HCT116 (cell line): ENCODE data around the gene HSPA1A. TPM values are rescaled to one million over a fixed set of nuclear protein-coding genes. Genes with fewer than 3 reads are reported as not detected.

Experiments used
- ATAC-seq: fragments of 200-7000 bp; cut with Tn5 transposase; 2 replicates; pipeline ENCODE4 v1.9.1; 2020; ENCODE audit warnings: mild to moderate bottlenecking, moderate library complexity
- BruUV-seq: library from RNA; stranded (reverse); fragments of 400-500 nt; replicated peaks from 2 replicates; lab custom pipeline; 2021; lab: Mats Ljungman, UMichigan
- CTCF ChIA-PET: fragments of 300-600 bp; sonication (Branson Sonifier 250); formaldehyde crosslinking; loops from one replicate; lab custom pipeline; 2021; ENCODE audit warnings: antibody characterized with exemption; lab: Charles Lee
- POLR2A ChIA-PET: fragments of 300-600, 350-600 bp; sonication (Branson Sonifier 250); formaldehyde crosslinking; loops from one replicate; lab custom pipeline; 2021; ENCODE audit warnings: antibody characterized with exemption; lab: Charles Lee
- RAD21 ChIA-PET, 2 experiments: fragments of 300-600 bp; sonication (Branson Sonifier 250); formaldehyde crosslinking; loops; one replicate each; lab custom pipeline; 2023; ENCODE audit warnings: low total read pairs in 2 of 2; ENCODE audit not compliant: uncharacterized antibody in 2 of 2, unreplicated experiment in 2 of 2, low non-redundant PET in 1 of 2; lab: Charles Lee
- DNase-seq: peaks from one replicate; pipeline ENCODE4 v3.0.0-alpha.2; 2010; ENCODE audit warnings: low read depth, low spot score
- H2AFZ ChIP-seq: fragments of 200-600 bp; shearing (Covaris generic), sonication (generic); 2 replicates; pipeline ENCODE4 v1.6.1; 2017; ENCODE audit warnings: low read depth, mixed run types, mixed read lengths, antibody characterized with exemption, low read length; ENCODE audit not compliant: poor library complexity, severe bottlenecking
- H3K27ac ChIP-seq: 2 replicates; pipeline ENCODE4 v1.5.1; 2012; ENCODE audit warnings: low read depth, low read length
- H3K27me3 ChIP-seq: fragments of 200-600 bp; sonication (generic); 2 replicates; pipeline ENCODE4 v1.6.1; 2016; ENCODE audit warnings: mixed run types, low read length, mixed read lengths; ENCODE audit not compliant: insufficient read depth
- H3K36me3 ChIP-seq, 2 experiments: fragments of 200-500 bp in 1 of 2; fragments of 200-600 bp in 1 of 2; sonication (Bioruptor generic) in 1 of 2; sonication (generic) in 1 of 2; 2 replicates each; pipeline versions ENCODE4 v1.5.1 to v1.6.1; 2014 to 2016; ENCODE audit warnings: low read length in 2 of 2, inconsistent platforms in 1 of 2, mixed read lengths in 1 of 2, mixed run types in 1 of 2; ENCODE audit not compliant: insufficient read depth in 2 of 2, control insufficient read depth in 1 of 2
- H3K4me1 ChIP-seq, 2 experiments: fragments of 200-600 bp in 1 of 2; sonication (generic) in 1 of 2; 2 replicates each; pipeline versions ENCODE4 v1.5.1 to v1.6.1; 2012 to 2017; ENCODE audit warnings: low read length in 2 of 2, inconsistent platforms in 1 of 2, mild to moderate bottlenecking in 1 of 2, mixed read lengths in 1 of 2, mixed run types in 1 of 2, moderate library complexity in 1 of 2; ENCODE audit not compliant: insufficient read depth in 2 of 2, control insufficient read depth in 1 of 2
- H3K4me2 ChIP-seq: fragments of 200-600 bp; sonication (generic); 2 replicates; pipeline ENCODE4 v1.6.1; 2017; ENCODE audit warnings: mixed run types, low read length, mixed read lengths
- H3K4me3 ChIP-seq, 2 experiments: fragments of 200-600 bp in 1 of 2; sonication (generic) in 1 of 2; replicated peaks in 1 of 2; 2 replicates each; pipeline ENCODE4 v1.5.1; 2011 to 2016; ENCODE audit warnings: low read length in 2 of 2, control low read depth in 1 of 2, low read depth in 1 of 2, mild to moderate bottlenecking in 1 of 2, mixed read lengths in 1 of 2, mixed run types in 1 of 2
- H3K79me2 ChIP-seq: fragments of 200-600 bp; sonication (generic); 2 replicates; pipeline ENCODE4 v1.6.1; 2017; ENCODE audit warnings: mild to moderate bottlenecking, mixed run types, low read length, moderate library complexity, mixed read lengths; ENCODE audit not compliant: insufficient read depth
- H3K9ac ChIP-seq: fragments of 200-600 bp; sonication (generic); 2 replicates; pipeline ENCODE4 v1.6.1; 2016; ENCODE audit warnings: low read length, mixed read lengths
- H3K9me2 ChIP-seq: fragments of 200-600 bp; sonication (generic), shearing (Covaris generic); 2 replicates; pipeline ENCODE4 v1.6.1; 2017; ENCODE audit warnings: mixed run types, mild to moderate bottlenecking, moderate library complexity; ENCODE audit not compliant: insufficient read depth
- H3K9me3 ChIP-seq, 2 experiments: fragments of 200-500 bp in 1 of 2; fragments of 200-600 bp in 1 of 2; sonication (Bioruptor generic) in 1 of 2; sonication (generic) in 1 of 2; 2 replicates each; pipeline ENCODE4 v1.6.1; 2014 to 2017; ENCODE audit warnings: low read length in 2 of 2, mixed read lengths in 2 of 2, inconsistent platforms in 1 of 2, low read depth in 1 of 2, mild to moderate bottlenecking in 1 of 2, mixed run types in 1 of 2, moderate library complexity in 1 of 2; ENCODE audit not compliant: control insufficient read depth in 1 of 2, insufficient read depth in 1 of 2
- H4K20me1 ChIP-seq: fragments of 200-600 bp; sonication (generic), shearing (Covaris generic); 2 replicates; pipeline ENCODE4 v1.6.1; 2017; ENCODE audit warnings: mixed run types, mild to moderate bottlenecking, moderate library complexity; ENCODE audit not compliant: insufficient read depth
- CBX3 ChIP-seq: IDR thresholded peaks from 2 replicates; pipeline ENCODE4 v1.6.1; 2012; ENCODE audit warnings: low read depth
- ELF1 ChIP-seq: IDR thresholded peaks from 2 replicates; pipeline ENCODE4 v1.6.1; 2012; ENCODE audit warnings: low read depth, borderline replicate concordance
- EZH2phosphoT487 ChIP-seq: fragments of 200-600 bp; IDR thresholded peaks from 2 replicates; pipeline ENCODE4 v1.6.1; 2018; ENCODE audit warnings: antibody characterized with exemption, borderline replicate concordance
- JUND ChIP-seq: IDR thresholded peaks from 2 replicates; pipeline ENCODE4 v1.6.1; 2012
- POLR2A ChIP-seq: IDR thresholded peaks from 2 replicates; pipeline ENCODE4 v1.7.0; 2011; ENCODE audit warnings: borderline replicate concordance; ENCODE audit not compliant: insufficient read depth, insufficient read length; ENCODE audit errors: extremely low read depth
- POLR2AphosphoS5 ChIP-seq: IDR thresholded peaks from 2 replicates; pipeline ENCODE4 v1.6.1; 2011; ENCODE audit warnings: mild to moderate bottlenecking, low read depth, low read length, moderate library complexity
- SIN3A ChIP-seq: IDR thresholded peaks from 2 replicates; pipeline ENCODE4 v1.6.1; 2012; ENCODE audit warnings: low read depth
- SRF ChIP-seq: IDR thresholded peaks from 2 replicates; pipeline ENCODE4 v1.6.1; 2012; ENCODE audit warnings: low read depth
- TCF7L2 ChIP-seq: IDR thresholded peaks from 2 replicates; pipeline ENCODE4 v1.7.0; 2011; ENCODE audit warnings: borderline replicate concordance, inconsistent platforms; ENCODE audit not compliant: insufficient read depth, insufficient read length; ENCODE audit errors: extremely low read depth
- YY1 ChIP-seq: IDR thresholded peaks from 2 replicates; pipeline ENCODE4 v1.6.1; 2011; ENCODE audit warnings: low read length, low read depth, moderate library complexity, mild to moderate bottlenecking; ENCODE audit not compliant: insufficient replicate concordance; ENCODE audit errors: extremely low read depth
- ZNF274 ChIP-seq: fragments of 200-500 bp; sonication (Bioruptor generic); IDR thresholded peaks from 2 replicates; pipeline ENCODE4 v1.6.1; 2014; ENCODE audit warnings: mild to moderate bottlenecking, low read depth, low read length, inconsistent platforms
- intact Hi-C: fragments of 100-400 bp; cut with micrococcal nuclease; formaldehyde crosslinking; loops from 2 replicates; pipeline ENCODE4 v1.10.0; 2022
- total RNA-seq: library from RNA; stranded (reverse); gene quantifications from one replicate; pipeline ENCODE4 v1.2.1, GENCODE V29; 2021; ENCODE audit not compliant: unreplicated experiment
- TF ChIP-seq, protein P1 (sequence below): IDR thresholded peaks from 2 replicates; pipeline ENCODE4 v1.6.1; 2012

HSPA1A gene
- total RNA-seq, 1 experiment from 2014 or later: 5.0 TPM

DNA sequence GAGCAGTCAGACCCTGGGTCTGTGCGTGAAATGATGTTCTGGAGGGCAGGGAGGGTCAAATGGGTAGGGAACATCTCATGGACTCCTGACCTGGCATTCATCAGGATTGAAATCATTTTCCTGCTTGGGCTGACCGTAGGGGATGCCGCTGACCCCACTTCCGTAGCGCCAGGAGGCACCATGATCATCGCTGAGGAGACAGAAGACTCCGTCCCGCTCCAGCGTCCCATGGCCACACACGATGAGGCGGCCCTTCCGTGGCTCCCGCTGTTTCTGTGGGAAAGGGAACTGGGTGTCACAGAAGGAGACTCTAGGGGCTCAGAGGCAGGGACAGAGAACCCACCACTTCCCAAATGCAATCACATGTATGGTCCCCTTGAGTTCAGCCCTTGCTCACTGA is 45.0 kb downstream of the HSPA1A start (continued):
- TF ChIP-seq, protein P1, sequence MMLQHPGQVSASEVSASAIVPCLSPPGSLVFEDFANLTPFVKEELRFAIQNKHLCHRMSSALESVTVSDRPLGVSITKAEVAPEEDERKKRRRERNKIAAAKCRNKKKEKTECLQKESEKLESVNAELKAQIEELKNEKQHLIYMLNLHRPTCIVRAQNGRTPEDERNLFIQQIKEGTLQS: no peak

DNA sequence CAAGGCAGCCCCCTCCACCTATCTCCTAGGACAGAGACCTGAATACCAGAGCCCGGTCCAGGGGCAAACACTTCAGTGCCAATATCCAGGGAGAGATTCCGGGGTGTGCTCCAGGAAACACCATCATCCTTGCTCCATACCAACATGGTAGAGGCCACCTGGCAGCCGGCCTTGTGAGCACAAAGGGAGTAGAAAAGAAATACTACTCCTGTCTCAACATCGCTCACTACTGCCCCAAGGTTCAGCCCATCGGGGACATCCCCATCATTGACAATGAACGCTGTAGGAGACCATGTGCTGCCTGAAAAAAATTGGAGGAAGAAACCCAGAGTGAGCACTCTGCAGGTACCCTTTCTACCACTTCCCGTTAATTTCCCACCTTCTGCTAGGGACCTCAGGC is 45.8 kb downstream of the HSPA1A start:
- TF ChIP-seq, protein P1: no peak
- TF ChIP-seq POLR2AphosphoS5 (no peak), EZH2phosphoT487 (no peak), SIN3A (no peak), JUND (no peak), TCF7L2 (no peak), POLR2A (no peak), SRF (no peak), CBX3 (no peak), ELF1 (no peak), YY1 (no peak), ZNF274 (no peak)
- Histone ChIP-seq H3K79me2 (no peaks in the 10 kb centered on the region), H4K20me1 (no peaks in the 10 kb centered on the region), H3K4me2 (no peak overlapping the region), H3K9ac (no peak overlapping the region), H3K4me3 (no peak overlapping the region), H3K27me3 (no peaks in the 10 kb centered on the region), H3K4me1 (peaks cover 0 to 31% of the 10 kb centered on the region in 2 experiments; a peak in 3 of 4 replicates), H3K9me3 (no peaks in the 10 kb centered on the region), H2AFZ (no peak overlapping the region), H3K36me3 (no peaks in the 10 kb centered on the region), H3K27ac (no peak overlapping the region), H3K9me2 (no peaks in the 10 kb centered on the region)
- RAD21 ChIA-PET: no interaction called here
- POLR2A ChIA-PET: interaction anchor here (0.7 kb wide), 1 partner anchor 21 kb away, joined by 3 read pairs; no protein-coding TSS in a partner anchor
- DNase-seq (no peak), ATAC-seq (no peak)
- CTCF ChIA-PET: no interaction called here
- intact Hi-C loops: no loop called here
- no TSS peak for BruUV-seq
